ENCODE results near the gene EPC1. TPM values are rescaled to one million over a fixed set of nuclear protein-coding genes. Genes with fewer than 3 reads are reported as not detected.

The EPC1 gene
- total and polyA plus RNA-seq, 9 of the 15 experiments (the other 6 are each of a cell fraction or from before 2014, with no cell fraction given) = 7.0 to 43.6 (median 16.1) TPM

- TF ChIP-seq ARID3A (IDR thresholded peaks at IDR 0.05; ENCODE audit: borderline replicate concordance, low read depth, low read length) (no peak), SMARCA4 (IDR thresholded peaks at IDR 0.05) (peak; percentile 82), NFE2L1 (tag; IDR thresholded peaks at IDR 0.05; ENCODE audit: borderline replicate concordance, low read depth) (no peak), FOSL1 (tag; conservative IDR thresholded peaks at IDR 0.05) (no peak), POLR2B (IDR thresholded peaks at IDR 0.05; ENCODE audit: low read depth, partially characterized antibody) (no peak), TCF3 (CRISPR knock-in tag; IDR thresholded peaks at IDR 0.05) (no peak), IRF9 (tag; IDR thresholded peaks at IDR 0.05) (no peak), BACH1 (tag; IDR thresholded peaks at IDR 0.05) (no peak), ZNF212 (CRISPR knock-in tag; IDR thresholded peaks at IDR 0.05) (no peak), PRMT5 (CRISPR knock-in tag; IDR thresholded peaks at IDR 0.05) (no peak), ZNF75A (CRISPR knock-in tag; IDR thresholded peaks at IDR 0.05) (no peak), CLOCK (CRISPR knock-in tag; IDR thresholded peaks at IDR 0.05; ENCODE audit: borderline replicate concordance) (no peak), ZNF197 (CRISPR knock-in tag; IDR thresholded peaks at IDR 0.05; ENCODE audit: low read depth) (no peak), CBX1 (IDR thresholded peaks at IDR 0.05; ENCODE audit: low read depth) (no peak), PRPF4 (IDR thresholded peaks at IDR 0.05; ENCODE audit: insufficient read depth, low read depth, low read length, poor library complexity, severe bottlenecking) (no peak)
Measured at GRCh38 chr10:32377458-32378259, 30.7 kb upstream of the EPC1 start (continued).

Data from K562 (cell line).